GM13977 (cell line): ENCODE measurements around the gene OGA.

Source experiments
- DNase-seq: peaks from one replicate; pipeline ENCODE4 v3.0.0; 2012; ENCODE audit warnings: low spot score
- CTCF ChIP-seq: IDR thresholded peaks from 2 replicates; pipeline ENCODE4 v1.5.1; 2012; ENCODE audit warnings: mild to moderate bottlenecking, control low read depth; ENCODE audit not compliant: insufficient read depth; ENCODE audit errors: extremely low read depth, missing control alignments
- in situ Hi-C: fragments of 300-500 bp; cut with MboI; formaldehyde crosslinking; loops from one replicate; pipeline ENCODE4 v1.12.0; 2022; ENCODE audit warnings: low sequenced_read_pairs, low pct_unique_long_range_greater_than_20kb, mixed read lengths, inconsistent platforms; ENCODE audit not compliant: unreplicated experiment

The OGA gene

GRCh38 chr10:101777619-101778145 lies 40.6 kb downstream of the OGA start:
- in situ Hi-C loops: no loop called here
- TF ChIP-seq CTCF: no peak
- no peak for DNase-seq

GRCh38 chr10:101776161-101776817 lies 42.0 kb downstream of the OGA start:
- no peak for DNase-seq
- in situ Hi-C loops: no loop called here
- TF ChIP-seq CTCF: no peak

GRCh38 chr10:101775273-101776160 lies 42.7 kb downstream of the OGA start, which contains the start of gene FGF8:
Gene FGF8 (minus strand): TSS chr10:101776114. CDS start chr10:101775900, 214 bp downstream.
- TF ChIP-seq CTCF: no peak
- DNase-seq: no peak
- in situ Hi-C loops: no loop called here

- no peak for DNase-seq
- TF ChIP-seq CTCF: no peak
- in situ Hi-C loops: no loop called here
Observed at GRCh38 chr10:101774589-101775272, 43.5 kb downstream of the OGA start.

- in situ Hi-C loops: no loop called here
- no peak for TF ChIP-seq CTCF
- no peak for DNase-seq
Observed at GRCh38 chr10:101773923-101774588, 44.2 kb downstream of the OGA start.
